Kidney epithelial cell (primary cell): Measurements from ENCODE around the gene NRIP1. TPM values are rescaled to one million over a fixed set of nuclear protein-coding genes. Genes with fewer than 3 reads are reported as not detected.

ENCODE experiments used
- DNase-seq: peaks from one replicate; pipeline ENCODE4 v3.0.0-alpha.2; 2010; ENCODE audit warnings: low read depth
- H3K27me3 ChIP-seq: 2 replicates; pipeline ENCODE4 v1.6.0; 2011; ENCODE audit warnings: low read length; ENCODE audit not compliant: control insufficient read depth, insufficient read depth
- H3K36me3 ChIP-seq: 2 replicates; pipeline ENCODE4 v1.5.1; 2011; ENCODE audit warnings: low read length; ENCODE audit not compliant: control insufficient read depth, insufficient read depth
- H3K4me3 ChIP-seq: 2 replicates; pipeline ENCODE4 v1.5.1; 2011; ENCODE audit warnings: low read depth, mild to moderate bottlenecking, control low read depth, low read length
- total RNA-seq: library from RNA; depleted of rRNA; stranded (reverse); fragments of >200 nt; gene quantifications from 2 replicates; pipeline ENCODE4 v1.2.3, GENCODE V29; 2015
- TF ChIP-seq, protein P1 (sequence below): IDR thresholded peaks from 2 replicates; pipeline ENCODE4 v1.5.1; 2011; ENCODE audit warnings: mild to moderate bottlenecking, moderate library complexity, low read length, control low read depth, inconsistent platforms; ENCODE audit not compliant: insufficient read depth, poor library complexity, severe bottlenecking

Gene NRIP1
- total RNA-seq, 1 donor from 2014 or later: 52.6 TPM

DNA sequence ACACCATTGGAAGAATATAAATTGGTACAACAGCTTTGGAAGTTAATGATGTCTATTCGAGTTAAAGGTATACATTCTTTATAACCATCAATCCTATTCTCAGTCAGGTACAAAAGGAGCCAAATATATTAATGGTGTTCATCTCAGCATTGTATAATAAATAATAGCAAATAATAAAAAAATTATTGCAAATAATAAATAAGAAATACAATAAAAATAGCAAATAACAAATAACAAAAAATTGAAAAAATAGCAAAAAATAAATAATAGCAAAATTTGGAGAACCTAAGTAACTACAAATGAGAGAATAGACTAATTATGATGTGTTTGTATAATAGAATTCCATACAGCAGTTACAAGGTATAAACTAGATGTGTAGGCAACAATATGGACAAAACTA, 25.6 kb upstream of the NRIP1 start:
- TF ChIP-seq, protein P1, sequence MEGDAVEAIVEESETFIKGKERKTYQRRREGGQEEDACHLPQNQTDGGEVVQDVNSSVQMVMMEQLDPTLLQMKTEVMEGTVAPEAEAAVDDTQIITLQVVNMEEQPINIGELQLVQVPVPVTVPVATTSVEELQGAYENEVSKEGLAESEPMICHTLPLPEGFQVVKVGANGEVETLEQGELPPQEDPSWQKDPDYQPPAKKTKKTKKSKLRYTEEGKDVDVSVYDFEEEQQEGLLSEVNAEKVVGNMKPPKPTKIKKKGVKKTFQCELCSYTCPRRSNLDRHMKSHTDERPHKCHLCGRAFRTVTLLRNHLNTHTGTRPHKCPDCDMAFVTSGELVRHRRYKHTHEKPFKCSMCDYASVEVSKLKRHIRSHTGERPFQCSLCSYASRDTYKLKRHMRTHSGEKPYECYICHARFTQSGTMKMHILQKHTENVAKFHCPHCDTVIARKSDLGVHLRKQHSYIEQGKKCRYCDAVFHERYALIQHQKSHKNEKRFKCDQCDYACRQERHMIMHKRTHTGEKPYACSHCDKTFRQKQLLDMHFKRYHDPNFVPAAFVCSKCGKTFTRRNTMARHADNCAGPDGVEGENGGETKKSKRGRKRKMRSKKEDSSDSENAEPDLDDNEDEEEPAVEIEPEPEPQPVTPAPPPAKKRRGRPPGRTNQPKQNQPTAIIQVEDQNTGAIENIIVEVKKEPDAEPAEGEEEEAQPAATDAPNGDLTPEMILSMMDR: no peak
- H3K27me3 ChIP-seq: no peaks in the 10 kb centered on the region

DNA sequence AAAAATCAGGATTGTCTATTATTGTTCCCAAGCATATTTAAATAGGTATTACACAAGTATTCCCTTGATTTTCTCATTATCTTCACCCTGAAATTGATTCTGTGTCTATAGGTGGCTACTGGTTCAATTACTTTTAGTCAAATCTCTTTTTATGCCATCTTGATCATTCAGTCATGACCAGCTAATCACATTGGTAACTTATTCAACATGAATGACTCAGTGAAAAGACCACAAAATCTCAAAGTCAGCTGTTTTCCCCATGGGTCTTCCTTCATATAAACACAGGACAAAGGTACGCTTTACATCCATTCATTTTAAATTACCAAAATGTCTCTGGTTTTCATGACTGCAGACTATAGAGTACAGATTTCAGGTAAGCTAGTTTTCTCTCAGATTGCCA, 23.7 kb upstream of the NRIP1 start:
- peak; percentile 37 for DNase-seq
- TF ChIP-seq, protein P1: no peak
- Histone ChIP-seq H3K27me3 (no peaks in the 10 kb centered on the region), H3K4me3 (no peak overlapping the region), H3K36me3 (no peaks in the 10 kb centered on the region)

More for the DNA sequence above, 25.6 kb upstream of the NRIP1 start:
- no peak for DNase-seq
- H3K36me3 ChIP-seq: no peaks in the 10 kb centered on the region
- H3K4me3 ChIP-seq: no peak overlapping the region

DNA sequence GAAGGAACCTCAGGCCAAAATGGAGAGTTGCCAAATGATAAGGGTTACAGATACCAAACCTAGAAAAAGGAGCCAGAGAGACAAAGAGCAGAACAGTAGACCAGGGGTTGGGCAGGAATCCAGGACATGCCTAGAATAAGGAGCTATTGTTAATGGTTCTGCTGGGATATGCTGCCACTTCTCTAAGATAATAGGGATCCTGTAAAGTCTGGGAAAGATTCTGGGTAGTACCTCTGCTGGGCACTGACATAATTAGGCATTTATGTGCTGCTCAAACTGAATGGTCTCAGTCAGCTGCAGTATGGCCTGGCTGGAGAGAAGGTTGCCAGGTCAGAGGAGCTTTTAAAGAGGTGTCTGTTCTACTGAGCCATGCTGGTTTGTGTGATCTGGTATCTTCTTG, 19.9 kb upstream of the NRIP1 start:
- Histone ChIP-seq H3K36me3 (no peaks in the 10 kb centered on the region), H3K27me3 (no peaks in the 10 kb centered on the region), H3K4me3 (no peak overlapping the region)
- no peak for DNase-seq
- TF ChIP-seq, protein P1: no peak

DNA sequence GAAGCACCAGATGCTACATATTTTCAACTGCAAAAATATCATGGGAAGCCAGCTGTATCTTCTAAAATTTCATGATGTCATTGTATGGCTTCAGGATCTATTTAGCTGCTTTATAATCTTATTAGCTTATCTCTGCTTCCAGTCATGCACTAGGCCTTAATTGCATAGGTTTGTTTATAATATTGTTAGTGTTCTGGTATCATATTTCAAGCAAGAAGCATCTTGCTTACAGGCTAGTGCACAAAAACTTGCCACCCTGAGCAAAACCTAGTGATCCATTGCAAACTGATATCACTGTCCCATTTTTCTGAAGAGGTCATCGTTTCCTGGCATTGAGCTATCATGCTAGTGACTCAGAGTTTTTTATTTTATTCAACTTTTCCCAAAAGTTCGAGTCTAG, 15.7 kb upstream of the NRIP1 start:
- no peak overlapping the region for H3K4me3 ChIP-seq
- TF ChIP-seq, protein P1: no peak
- no peaks in the 10 kb centered on the region for H3K36me3 ChIP-seq
- H3K27me3 ChIP-seq: no peaks in the 10 kb centered on the region
- no peak for DNase-seq

DNA sequence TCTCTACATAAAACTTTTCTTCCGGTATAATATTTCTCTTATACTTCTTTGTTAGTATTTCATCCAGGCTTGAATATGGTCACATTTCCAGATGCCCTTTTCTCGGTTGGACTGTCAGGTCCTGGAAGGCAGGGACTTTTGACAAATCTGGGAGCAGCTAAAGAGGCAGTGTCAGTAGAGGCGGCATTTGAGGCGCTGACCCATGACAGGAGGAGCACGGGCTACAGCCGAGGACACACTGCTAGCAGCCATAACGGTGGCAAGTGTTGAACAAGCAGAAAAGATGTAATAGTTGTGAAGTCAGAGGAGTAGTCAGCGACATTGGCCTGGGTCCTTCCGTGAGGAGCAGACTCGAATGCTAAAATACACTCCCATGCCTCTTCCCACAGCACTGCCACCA, 14.5 kb upstream of the NRIP1 start:
- TF ChIP-seq, protein P1: no peak
- Histone ChIP-seq H3K36me3 (no peaks in the 10 kb centered on the region), H3K4me3 (no peak overlapping the region), H3K27me3 (no peaks in the 10 kb centered on the region)
- no peak for DNase-seq

DNA sequence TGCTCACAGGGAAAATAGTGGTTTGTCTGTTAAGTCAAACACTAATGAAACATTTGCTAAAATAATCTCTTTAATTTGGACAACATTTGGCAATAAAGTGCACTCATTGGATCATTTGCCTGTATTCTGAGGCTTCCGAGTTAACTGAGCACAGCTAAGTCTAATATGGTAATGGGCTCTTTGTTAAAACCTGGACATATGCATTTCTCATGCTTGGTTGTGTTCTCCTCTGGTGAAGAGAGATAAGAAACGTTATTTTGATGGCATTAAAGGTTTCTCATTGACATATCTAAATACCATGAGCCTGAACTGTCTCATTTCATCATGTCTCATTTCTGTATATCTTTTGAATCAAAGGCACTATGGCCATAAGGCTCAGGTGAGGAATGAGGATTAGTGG, 13.4 kb upstream of the NRIP1 start:
- Histone ChIP-seq H3K36me3 (no peaks in the 10 kb centered on the region), H3K27me3 (no peaks in the 10 kb centered on the region), H3K4me3 (no peak overlapping the region)
- no peak for DNase-seq
- TF ChIP-seq, protein P1: no peak
